HG03565 (cell line): ENCODE measurements around the gene FAM20C.

Experiments
- ATAC-seq: cut with Tn5 transposase; IDR thresholded peaks from one replicate; pipeline ENCODE4 v1.9.1; 2021; ENCODE audit warnings: mild to moderate bottlenecking, moderate library complexity; ENCODE audit not compliant: unreplicated experiment

FAM20C gene

GRCh38 chr7:191981-192649 lies at the start of gene FAM20C:
Gene FAM20C (plus strand): TSS chr7:192571. CDS start chr7:193200, 629 bp downstream.
- no peak for ATAC-seq

- ATAC-seq: no peak
Observed at GRCh38 chr7:143145-143751, 49.1 kb upstream of the FAM20C start.

DNA sequence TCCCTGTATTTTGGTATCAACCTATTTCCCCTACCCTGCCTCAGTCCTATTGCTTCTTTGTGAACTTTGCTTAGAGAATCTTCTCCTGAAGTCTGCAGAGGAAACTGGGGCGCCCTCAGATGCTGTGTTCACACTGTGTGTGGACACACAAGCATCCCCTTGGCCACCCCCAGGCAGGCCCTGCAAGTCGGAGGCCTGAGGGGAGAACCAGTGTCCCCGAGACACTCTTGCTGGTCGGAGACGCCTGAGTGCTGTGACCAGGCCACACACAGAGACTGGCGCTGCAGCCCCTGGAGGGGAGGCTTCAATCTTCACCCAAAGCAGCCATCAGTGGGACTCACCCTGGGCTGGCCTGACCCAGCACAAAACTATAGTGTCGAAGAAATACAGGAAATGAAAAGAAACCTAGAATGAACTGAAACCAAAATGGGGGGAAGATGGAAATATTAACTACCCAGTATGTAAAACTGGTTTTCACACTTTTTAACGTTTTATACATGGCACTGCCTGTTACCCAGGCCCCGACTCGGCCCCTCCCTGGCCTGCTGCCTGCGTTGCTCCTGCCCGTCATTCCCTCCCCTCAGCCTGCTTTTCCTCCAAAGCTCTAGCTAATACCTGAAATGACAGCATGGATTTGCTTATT lies 48.4 kb upstream of the FAM20C start:
- no peak for ATAC-seq

- no peak for ATAC-seq
Observed at GRCh38 chr7:144454-144826, 47.9 kb upstream of the FAM20C start.

DNA sequence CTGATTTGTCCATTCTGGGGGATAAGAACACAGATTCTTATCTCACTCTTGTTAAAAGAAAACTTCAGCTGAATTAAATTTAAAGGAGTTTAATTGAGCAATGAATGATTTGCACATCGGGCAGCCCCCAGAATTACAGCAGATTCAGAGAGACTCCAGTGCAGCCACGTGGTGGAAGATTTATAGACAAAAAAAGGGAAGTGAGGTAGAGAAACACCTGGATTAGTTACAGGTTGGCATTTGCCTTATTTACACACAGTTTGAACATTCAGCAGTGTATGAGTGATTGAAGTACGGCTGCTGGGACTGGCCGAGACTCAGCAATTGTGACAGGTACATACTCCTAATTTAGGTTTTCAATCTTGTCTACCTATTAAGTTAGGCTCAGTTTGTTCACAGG lies 46.5 kb upstream of the FAM20C start:
- no peak for ATAC-seq

GRCh38 chr7:148543-148931 lies 43.8 kb upstream of the FAM20C start:
- no peak for ATAC-seq

DNA sequence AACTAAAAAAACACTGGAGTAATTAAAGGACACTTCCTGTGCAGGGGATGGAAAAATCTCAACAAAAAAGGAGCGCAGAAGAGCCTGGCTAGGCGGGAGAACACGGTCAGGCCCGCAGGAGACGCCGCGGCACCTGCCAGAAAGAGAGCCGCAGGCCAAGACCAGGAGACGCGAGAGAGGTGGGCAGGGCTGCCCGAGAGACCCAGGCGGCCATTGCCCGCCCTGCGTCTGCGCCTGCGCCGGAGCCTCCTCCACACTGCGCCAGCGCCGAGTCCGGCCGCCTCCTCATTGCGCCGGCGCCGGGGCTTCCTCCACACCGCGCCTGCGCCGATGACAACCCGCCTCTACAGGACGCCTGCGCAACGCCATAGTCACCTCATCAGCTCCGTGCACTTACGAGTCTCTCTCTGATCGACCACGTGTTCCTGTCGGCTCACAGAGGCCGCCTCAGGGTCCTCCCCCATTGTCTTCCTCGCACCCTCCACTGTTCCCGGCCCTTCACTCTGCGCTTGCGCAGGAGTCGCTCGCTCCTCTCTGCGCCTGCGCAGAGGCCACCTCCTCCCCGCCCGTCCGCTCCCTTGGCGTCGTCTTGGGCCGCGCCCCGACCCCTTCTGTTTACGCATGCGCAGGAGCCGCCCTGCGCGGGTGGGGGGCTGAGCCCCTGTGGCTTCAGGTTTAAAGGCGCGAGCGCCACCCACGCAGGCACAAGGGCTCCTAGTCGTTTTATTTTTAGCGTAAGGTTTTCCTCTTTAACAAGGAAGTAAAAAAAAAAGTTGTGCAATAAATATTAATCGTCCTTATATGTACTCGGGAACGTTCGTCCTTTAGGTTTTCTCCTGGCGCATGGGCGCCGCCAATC lies 43.2 kb upstream of the FAM20C start:
- peak; percentile 98 for ATAC-seq

DNA sequence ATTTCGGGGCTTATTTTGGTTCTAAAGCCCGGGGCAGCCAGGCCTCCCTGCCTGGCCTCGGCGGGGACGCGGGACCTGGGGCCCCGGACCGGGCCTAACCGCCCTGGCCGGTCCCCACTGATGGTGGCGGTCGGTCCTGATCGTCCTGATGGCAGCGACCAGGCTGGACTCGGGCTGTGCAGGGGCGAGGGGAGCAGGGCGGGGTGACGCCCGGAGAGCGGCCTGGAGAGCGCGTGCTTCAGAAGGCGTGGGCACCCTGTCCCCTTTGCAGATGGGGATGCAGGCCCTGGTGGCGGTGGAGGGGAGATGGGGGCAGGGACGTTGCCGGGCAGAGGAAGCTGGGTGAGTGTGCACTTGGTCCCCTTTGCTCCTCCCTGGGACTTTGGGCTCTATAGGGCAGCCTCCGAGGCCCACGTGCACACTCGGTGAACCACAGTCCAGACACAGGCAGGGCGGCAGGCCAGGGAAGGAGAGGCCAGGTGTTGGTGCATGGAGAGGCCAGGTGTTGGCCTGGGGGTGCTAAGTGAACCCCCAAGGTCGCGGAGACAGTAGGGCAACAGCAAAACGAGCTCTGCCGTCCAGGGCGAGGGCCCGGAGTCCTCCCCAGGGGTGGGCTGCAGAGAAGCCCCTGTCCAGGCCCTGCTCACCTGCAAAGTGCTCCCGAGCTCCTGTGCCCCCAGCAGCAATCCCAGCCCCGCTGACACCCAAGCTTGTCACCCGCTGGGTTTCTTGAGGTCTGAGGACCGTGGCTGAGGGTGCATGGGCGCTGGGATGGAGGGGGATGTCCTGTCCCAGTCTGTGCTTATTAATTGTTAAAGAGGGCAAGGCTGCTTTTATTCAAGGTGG lies 42.4 kb upstream of the FAM20C start:
- ATAC-seq: peak; percentile 7

DNA sequence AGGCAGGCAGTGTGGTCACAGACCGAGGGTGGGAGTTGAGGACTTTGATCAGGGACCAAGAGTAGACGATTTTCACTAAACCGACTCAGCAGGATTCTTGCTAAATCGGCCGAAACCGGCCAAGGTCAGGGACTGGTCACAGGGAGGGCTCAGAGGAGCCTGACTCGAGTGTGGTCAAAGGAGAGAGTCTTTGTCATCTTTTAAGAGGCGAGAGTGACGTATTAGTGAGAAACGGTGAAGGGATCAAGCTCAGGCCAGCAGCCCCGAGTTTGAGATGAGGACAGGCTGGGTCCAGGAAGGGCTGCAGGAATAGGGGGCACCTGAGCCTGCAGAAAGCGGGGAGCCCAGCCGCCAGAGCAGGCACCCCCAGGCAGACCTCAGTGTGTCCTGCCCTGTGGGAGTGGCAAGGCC lies 41.6 kb upstream of the FAM20C start:
- no peak for ATAC-seq

DNA sequence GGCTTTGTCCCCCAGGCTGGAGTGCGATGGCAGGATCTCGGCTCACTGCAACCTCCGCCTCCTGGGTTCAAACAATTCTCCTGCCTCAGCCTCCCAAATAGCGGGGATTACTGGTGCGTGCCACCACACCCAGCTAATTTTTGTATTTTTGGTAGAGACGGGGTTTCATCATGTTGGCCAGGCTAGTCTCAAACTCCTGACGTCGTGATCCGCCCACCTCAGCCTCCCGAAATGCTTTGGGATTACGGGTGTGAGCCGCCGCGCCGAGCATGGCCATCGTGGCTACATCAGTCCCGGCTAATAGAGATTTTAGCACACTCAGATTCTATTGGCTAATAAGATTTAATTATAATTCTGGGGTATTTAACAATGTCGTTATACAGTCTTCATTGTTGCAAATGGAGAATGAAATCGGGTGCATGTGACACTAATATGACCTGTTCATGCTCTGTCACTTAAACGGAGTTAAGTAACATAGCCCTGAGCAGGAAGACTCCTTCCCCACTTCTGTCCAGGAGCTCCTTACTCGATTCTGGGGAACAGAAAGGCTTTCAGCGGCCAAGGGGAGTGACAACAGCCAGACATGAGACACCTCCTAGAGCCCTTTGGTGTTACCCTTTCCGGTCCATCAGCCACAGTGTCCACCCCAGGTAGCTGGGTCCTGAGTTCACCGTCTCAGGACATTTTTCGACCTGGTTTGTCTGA lies 40.9 kb upstream of the FAM20C start:
- no peak for ATAC-seq

DNA sequence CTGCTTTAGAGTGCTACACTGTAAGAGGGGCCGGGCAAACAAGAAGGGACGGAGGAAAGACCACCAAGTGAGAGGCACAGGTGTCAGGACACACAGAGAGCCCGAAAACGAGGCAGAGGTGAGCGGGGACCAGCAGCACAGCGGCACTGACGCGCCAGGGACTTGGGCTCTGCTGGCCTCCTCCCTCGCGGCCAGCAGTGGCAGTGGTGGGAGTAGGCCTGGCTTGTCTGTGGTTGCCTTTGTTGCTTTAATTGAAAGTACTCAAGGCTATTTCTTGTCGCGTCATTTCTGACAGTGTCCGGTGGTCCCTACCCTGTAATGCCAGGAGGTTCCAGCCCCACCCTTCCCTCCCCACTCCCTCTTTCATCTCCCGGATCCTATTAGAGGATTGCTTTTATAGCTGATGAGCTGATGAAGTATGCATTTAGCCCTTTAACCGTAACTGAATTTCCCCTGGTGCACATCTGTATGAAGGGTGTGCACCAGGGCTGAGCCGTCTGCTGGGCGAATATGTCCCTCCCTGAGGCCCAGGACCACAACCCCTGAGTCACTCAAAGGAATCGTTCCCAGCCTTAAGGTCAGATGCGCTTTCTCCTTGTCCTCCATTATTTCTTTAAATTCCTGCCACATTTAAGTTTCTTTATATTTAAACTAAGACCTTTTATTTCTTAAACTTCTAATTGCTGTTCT lies 39.5 kb upstream of the FAM20C start:
- no peak for ATAC-seq

DNA sequence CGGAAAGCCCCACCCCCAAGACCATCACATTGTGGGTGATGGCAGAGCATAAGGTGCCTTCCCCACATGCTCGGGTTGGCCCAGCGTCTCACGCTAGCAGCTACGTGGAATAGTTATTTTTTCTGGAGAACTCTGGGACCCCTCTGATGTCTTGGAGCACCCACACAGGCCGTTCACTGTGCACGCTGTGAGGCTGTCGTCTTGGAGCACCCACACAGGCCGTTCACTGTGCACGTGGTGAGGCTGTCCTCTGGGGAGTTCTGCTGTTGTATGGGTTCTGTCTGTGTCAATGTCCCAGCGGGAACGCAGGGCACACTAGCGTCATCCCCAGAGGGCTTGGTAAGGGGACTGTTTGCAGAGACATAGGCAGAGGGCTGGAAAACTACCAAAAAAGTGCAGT lies 38.8 kb upstream of the FAM20C start:
- ATAC-seq: no peak

- no peak for ATAC-seq
Observed at GRCh38 chr7:154096-154799, 38.1 kb upstream of the FAM20C start.

DNA sequence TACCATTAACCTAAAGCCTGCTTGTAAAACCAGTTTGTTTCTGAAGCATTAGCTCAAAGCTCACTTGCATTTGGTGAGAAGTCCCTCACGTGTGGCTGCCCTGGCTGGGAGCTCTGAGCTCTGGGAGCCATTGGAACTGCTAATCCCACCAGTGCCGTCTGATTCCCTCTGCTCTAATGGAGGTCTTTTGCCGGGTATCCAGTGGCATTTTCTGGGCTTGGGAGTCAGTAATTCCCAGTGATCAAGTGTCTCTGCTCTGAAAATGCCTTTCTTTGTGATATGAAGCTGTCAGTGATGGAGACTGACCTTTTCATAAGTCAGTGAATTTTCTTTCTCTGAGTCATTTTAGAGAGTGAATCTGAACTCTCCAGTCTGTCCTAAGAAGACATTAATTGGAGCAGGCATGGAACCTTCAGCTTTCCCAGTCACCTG lies 36.9 kb upstream of the FAM20C start:
- no peak for ATAC-seq

- no peak for ATAC-seq
Observed at GRCh38 chr7:156111-157007, 36.0 kb upstream of the FAM20C start.

GRCh38 chr7:157008-157310 lies 35.4 kb upstream of the FAM20C start:
- ATAC-seq: no peak

DNA sequence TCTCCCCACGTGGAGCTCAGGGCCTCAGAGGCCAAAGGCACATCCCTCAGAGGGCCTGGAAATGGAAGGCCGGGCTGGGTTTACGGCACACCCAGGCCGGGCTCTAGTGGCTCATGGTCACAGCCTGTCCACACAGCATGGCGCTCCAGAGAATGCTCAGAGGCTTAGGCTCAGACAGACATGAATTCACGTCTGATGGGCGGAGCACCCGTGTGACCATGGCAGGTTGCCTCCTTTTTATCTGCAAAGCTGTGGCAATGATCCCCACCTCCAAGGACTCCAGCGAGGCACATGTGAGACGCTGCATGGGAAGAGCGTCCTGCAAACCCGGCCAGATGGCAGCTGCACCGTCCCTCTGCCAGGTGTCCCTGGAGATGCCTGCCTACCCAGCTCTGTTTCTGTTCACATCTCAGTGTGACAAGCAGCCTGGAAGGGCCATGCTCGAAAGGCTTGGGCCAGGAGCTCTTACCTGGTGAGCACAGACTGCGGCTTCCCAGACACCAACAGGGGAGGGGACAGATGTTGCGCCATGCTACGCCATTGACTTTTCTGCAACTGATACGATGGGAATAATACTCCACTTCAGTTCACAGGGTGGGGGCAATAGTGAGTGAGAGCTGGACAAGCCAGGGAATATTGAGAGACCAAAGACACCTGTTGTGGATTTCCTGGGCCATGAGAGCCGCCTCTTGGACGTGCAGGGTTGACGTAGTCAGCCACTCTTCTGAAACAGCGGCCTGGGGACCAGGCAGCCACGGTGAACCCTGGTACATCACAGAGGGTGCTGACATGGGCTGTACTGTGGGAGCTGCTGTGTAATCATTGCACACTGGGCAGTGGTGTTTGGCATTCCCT lies 34.4 kb upstream of the FAM20C start:
- ATAC-seq: no peak
